Esophagus squamous epithelium (tissue), 5 donors: ENCODE measurements around the gene GALNT2. TPM values are rescaled to one million over a fixed set of nuclear protein-coding genes. Genes with fewer than 3 reads are reported as not detected.

Source experiments
- DNase-seq: peaks from one replicate; lab custom pipeline; 2025; lab: John Stamatoyannopoulos, UW
- H3K27ac ChIP-seq, 4 donors: fragments of 200-600 bp; sonication (generic); one replicate each; pipeline ENCODE4 v1.5.1; 2016 to 2019; ENCODE audit warnings: mild to moderate bottlenecking in 1 of 4
- H3K27me3 ChIP-seq, 4 donors: fragments of 200-600 bp; sonication (generic); 1 replicate in 3 of 4; 2 replicates in 1 of 4; pipeline versions ENCODE4 v1.5.1 to v1.6.0; 2017 to 2021; ENCODE audit warnings: antibody characterized with exemption in 1 of 4
- H3K36me3 ChIP-seq, 3 donors: fragments of 200-600 bp; sonication (generic); one replicate each; pipeline ENCODE4 v1.5.1; 2016 to 2019
- H3K4me1 ChIP-seq, 3 donors: fragments of 200-600 bp; sonication (generic); one replicate each; pipeline ENCODE4 v1.5.1; 2017 to 2019
- H3K4me3 ChIP-seq, 4 donors: fragments of 200-600 bp; sonication (generic); 1 replicate in 3 of 4; 2 replicates in 1 of 4; pipeline ENCODE4 v1.5.1; 2016 to 2019; ENCODE audit warnings: mild to moderate bottlenecking in 2 of 4, moderate library complexity in 1 of 4
- H3K9me3 ChIP-seq, 3 donors: fragments of 200-600 bp; sonication (generic); one replicate each; pipeline ENCODE4 v1.5.1; 2016 to 2019
- CTCF ChIP-seq, 6 experiments: fragments of 450-650 bp in 4 of 6; fragments of 200-600 bp in 2 of 6; sonication (generic) in 2 of 6; IDR thresholded peaks; one replicate each; pipeline ENCODE4 v1.5.1; 2016 to 2019; ENCODE audit warnings: antibody characterized with exemption in 6 of 6, mild to moderate bottlenecking in 4 of 6, moderate library complexity in 4 of 6
- POLR2A ChIP-seq, 4 donors: fragments of 450-650 bp; IDR thresholded peaks; one replicate each; pipeline ENCODE4 v1.6.1; 2017; ENCODE audit warnings: antibody characterized with exemption in 4 of 4, mild to moderate bottlenecking in 4 of 4, moderate library complexity in 3 of 4
- WGBS, 2 donors: methylation state at CpG; one replicate each; pipeline ENCODE4 v1.1.5; 2018; 5-methylcytosine and 5-hydroxymethylcytosine counted together
- intact Hi-C: fragments of 100-400 bp; cut with DNase I; formaldehyde crosslinking; loops from one replicate; pipeline ENCODE4 v1.15.0; 2022
- total RNA-seq, 4 donors: library from RNA; depleted of rRNA; stranded (reverse); fragments of >200 nt; gene quantifications; one replicate each; pipeline ENCODE4 v1.1.0, GENCODE V29; 2016
- donor health status: DM: yes; HTN: yes; CAD: no.

Gene GALNT2
- total RNA-seq, 4 donors from 2014 or later: 25.8 to 36.2 (median 31.0) TPM

GRCh38 chr1:230130172-230130944 lies 63.3 kb downstream of the GALNT2 start:
- H3K9me3 ChIP-seq: no peaks in the 10 kb centered on the region
- no peak overlapping the region for H3K27ac ChIP-seq
- H3K27me3 ChIP-seq: no peaks in the 10 kb centered on the region
- TF ChIP-seq POLR2A (IDR thresholded peaks at IDR 0.05): no peak
- no peak for TF ChIP-seq CTCF (IDR thresholded peaks at IDR 0.05)
- no peak overlapping the region for H3K4me3 ChIP-seq
- no peaks in the 10 kb centered on the region for H3K36me3 ChIP-seq
- H3K4me1 ChIP-seq: peaks cover 0 to 34% (median 4%) of the 10 kb centered on the region in 3 donors
- intact Hi-C loops: no loop called here
- 90 to 96% methylated on average over 8 of the region's 19 CpGs for WGBS, 2 donors
- no peak for DNase-seq

- Histone ChIP-seq H3K27ac (no peak overlapping the region), H3K9me3 (no peaks in the 10 kb centered on the region), H3K27me3 (no peaks in the 10 kb centered on the region), H3K4me3 (no peak overlapping the region), H3K4me1 (peaks cover 0 to 24% (median 4%) of the 10 kb centered on the region in 3 donors), H3K36me3 (peaks cover 0 to 2% (median 0%) of the 10 kb centered on the region in 3 donors)
- no peak for DNase-seq
- intact Hi-C loops: no loop called here
- 98 to 100% methylated on average over 2 to 8 of the region's 11 CpGs for WGBS, 2 donors
- no peak for TF ChIP-seq CTCF (IDR thresholded peaks at IDR 0.05)
- no peak for TF ChIP-seq POLR2A (IDR thresholded peaks at IDR 0.05)
Observed at GRCh38 chr1:230131457-230131856, 64.4 kb downstream of the GALNT2 start.

GRCh38 chr1:230132758-230133157 lies 65.7 kb downstream of the GALNT2 start:
- no peak for TF ChIP-seq CTCF (IDR thresholded peaks at IDR 0.05)
- no peak for TF ChIP-seq POLR2A (IDR thresholded peaks at IDR 0.05)
- no peak for DNase-seq
- H3K4me3 ChIP-seq: no peak overlapping the region
- no peaks in the 10 kb centered on the region for H3K27me3 ChIP-seq
- intact Hi-C loops: no loop called here
- H3K9me3 ChIP-seq: no peaks in the 10 kb centered on the region
- H3K4me1 ChIP-seq: peaks cover 0 to 19% (median 0%) of the 10 kb centered on the region in 3 donors
- peaks cover 0 to 13% (median 0%) of the 10 kb centered on the region in 3 donors for H3K36me3 ChIP-seq
- 62 to 67% methylated on average over 6 of the region's 6 CpGs for WGBS, 2 donors
- no peak overlapping the region for H3K27ac ChIP-seq

- intact Hi-C loops: no loop called here
- 93% methylated on average over 6 of the region's 6 CpGs for WGBS, 2 donors
- Histone ChIP-seq H3K4me3 (no peak overlapping the region), H3K36me3 (peaks cover 0 to 13% (median 0%) of the 10 kb centered on the region in 3 donors), H3K4me1 (peaks cover 0 to 21% (median 0%) of the 10 kb centered on the region in 3 donors), H3K27me3 (no peaks in the 10 kb centered on the region), H3K9me3 (no peaks in the 10 kb centered on the region), H3K27ac (no peak overlapping the region)
- TF ChIP-seq CTCF (IDR thresholded peaks at IDR 0.05) (no peak), POLR2A (IDR thresholded peaks at IDR 0.05) (no peak)
- no peak for DNase-seq
Observed at GRCh38 chr1:230135726-230136125, 68.7 kb downstream of the GALNT2 start.
